A172 (cell line): ENCODE results near the gene CTDNEP1. TPM values are rescaled to one million over a fixed set of nuclear protein-coding genes. Genes with fewer than 3 reads are reported as not detected.

Experiments used
- DNase-seq: peaks from one replicate; pipeline ENCODE4 v3.0.0-alpha.2; 2015; ENCODE audit warnings: low spot score
- total RNA-seq: library from RNA; depleted of rRNA; stranded (reverse); fragments of >200 nt; shearing (Covaris generic); gene quantifications from 2 replicates; pipeline ENCODE4 v1.2.3, GENCODE V29; 2014

CTDNEP1 gene
- total RNA-seq, 1 experiment from 2014 or later = 34.2 TPM

- DNase-seq = no peak
These were observed 22.6 kb downstream of the CTDNEP1 start for GRCh38 chr17:7228920-7229319.

DNA sequence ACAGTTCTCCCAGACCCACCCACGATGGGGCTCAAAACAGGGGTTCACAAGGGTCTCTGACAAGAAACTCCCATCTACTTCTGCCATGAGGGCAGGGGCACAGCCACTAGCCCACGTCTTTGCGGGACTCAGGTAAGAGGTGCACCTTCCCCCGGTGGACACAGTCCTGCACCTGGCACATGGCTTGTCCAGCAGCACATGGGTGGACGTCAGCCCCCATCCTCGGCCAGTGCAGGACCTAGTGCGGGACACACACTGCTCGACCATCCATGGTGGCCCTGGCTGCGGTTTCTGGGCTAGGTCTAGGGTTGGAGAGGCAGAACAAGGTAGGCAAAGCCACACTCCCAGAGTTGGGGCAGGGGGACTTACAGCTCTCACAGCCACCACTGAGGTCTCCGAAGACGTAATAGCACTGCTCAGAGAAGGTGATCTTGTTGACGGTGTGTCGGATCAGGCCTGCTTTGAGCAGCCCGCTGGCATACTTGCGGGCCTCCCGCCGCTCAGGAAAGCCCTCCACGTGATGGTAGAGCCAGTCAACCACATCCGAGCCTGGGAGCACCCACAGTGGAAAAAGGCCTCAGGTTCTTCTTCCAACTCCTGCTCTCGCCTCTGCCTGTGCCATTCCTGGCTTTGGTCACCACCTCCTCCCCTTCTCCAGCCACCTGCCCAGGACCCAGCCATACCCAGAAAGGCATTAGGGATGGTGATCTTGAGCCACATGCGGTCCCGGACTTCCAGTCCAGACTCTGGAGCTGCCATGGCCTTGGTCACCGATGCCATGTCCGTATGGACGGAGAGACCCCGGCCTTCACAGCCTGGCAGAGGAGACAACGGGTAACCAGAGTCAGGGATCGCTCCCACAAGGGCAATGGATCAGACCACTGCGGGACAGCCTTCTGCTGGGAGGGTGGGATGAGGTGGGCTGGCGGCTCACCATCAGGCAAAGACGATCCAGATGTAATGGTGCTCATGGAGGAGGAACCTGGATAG, 24.5 kb downstream of the CTDNEP1 start:
- DNase-seq = no peak

DNA sequence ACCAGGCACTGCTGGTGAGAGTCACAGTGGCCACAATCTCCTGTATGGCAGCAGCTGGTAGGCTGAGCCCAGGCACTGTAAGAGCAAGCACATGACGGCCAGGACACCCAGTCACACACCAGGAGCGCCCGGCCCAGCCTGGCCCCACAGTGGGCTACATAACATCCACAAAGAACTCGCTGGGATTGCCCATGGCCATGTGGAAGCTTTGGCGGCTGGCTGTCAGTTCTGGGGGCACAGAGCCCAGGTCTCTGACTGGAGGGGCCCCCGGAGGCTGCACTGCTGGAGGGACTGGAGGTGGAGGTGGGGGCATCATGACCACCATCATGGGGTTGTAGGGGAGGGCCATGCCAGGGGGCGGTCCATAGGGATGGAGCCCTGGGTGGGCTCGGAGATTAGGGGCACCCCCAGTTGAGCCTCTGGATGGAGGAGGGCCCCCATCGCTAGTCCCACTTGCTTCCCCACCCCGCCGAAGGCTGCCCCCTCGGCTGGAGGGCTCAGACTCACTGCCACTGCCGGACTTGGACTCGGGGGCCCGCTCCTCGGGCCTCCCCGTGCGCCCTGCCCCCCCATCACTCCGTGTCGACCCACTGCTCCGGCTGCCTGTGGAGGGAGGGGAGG, 25.7 kb downstream of the CTDNEP1 start:
- DNase-seq = no peak

- peak; percentile 59 for DNase-seq
These were observed 26.8 kb downstream of the CTDNEP1 start for GRCh38 chr17:7224661-7225111.

DNA sequence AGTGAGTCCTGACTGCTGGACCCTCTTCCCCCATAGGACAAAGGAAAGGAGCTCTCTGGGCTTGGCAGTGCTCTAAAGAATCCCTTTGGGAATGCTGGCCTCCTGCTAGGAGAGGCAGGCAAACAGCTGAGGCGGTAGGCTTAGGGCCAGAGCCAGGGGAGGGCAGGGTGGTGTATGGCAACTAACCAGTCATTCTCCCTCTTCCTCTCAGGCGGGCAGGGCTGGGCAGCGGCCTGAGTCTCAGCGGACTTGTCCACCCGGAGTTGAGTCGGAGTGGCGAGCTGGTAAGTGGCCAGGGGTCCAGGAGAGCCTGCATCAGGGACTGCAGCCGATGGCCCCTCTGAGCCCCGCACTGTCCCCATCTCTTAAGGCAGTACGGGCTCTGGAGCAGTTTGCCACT, 27.4 kb downstream of the CTDNEP1 start:
- peak; percentile 52 for DNase-seq

DNA sequence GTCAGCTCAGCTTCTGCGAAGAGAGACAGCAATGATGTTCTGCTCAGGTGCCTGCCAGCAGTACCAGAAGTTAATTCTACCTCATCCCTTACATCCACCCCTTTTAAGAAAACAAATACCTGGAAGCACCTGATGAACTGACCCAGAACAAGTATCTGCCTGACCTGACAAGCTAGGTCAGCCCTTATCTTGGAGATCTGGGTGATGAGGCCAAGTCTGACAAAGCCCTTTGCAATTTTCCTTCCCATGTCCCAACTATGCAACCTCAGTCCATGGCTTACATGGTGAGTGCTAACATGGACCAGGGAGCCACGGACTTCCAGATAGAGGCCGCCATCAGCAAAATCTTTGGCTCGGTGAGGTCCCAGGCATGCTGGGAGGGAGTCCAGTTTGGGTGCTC, 28.2 kb downstream of the CTDNEP1 start:
- DNase-seq = no peak

- no peak for DNase-seq
These were observed 28.6 kb downstream of the CTDNEP1 start for GRCh38 chr17:7222972-7223292.

DNA sequence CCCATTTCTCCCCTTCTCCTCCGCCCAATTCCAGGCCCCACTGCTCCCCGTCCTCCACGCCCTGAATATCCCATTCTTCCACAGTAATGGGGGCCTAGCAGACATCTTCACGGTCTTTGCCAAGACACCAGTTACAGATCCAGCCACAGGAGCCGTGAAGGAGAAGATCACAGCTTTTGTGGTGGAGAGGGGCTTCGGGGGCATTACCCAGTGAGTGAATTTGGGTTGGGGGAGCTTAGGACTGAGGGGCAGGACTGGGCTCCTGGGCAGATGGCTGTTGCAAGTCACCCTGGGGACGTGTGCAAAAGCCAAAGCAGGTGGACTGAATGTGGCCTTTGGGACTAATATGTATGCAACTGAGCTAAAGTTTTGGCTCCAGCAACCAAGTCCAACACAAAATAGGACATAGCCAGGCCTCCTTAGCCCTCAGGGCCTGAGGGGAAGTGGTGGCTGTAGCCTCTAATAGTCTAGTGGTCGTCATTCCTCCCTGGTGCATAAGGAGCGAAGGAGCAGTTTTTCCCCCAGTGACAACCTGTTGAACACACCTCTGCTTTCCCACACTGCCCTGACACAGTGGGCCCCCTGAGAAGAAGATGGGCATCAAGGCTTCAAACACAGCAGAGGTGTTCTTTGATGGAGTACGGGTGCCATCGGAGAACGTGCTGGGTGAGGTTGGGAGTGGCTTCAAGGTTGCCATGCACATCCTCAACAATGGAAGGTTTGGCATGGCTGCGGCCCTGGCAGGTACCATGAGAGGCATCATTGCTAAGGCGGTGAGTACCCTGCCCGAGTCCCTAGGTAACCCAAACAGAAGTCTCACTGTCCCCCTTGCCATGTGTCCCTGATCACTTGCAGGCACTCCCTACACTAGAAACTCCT, 29.2 kb downstream of the CTDNEP1 start:
- DNase-seq = no peak

GRCh38 chr17:7221278-7222092, 30.0 kb downstream of the CTDNEP1 start:
- no peak for DNase-seq

DNA sequence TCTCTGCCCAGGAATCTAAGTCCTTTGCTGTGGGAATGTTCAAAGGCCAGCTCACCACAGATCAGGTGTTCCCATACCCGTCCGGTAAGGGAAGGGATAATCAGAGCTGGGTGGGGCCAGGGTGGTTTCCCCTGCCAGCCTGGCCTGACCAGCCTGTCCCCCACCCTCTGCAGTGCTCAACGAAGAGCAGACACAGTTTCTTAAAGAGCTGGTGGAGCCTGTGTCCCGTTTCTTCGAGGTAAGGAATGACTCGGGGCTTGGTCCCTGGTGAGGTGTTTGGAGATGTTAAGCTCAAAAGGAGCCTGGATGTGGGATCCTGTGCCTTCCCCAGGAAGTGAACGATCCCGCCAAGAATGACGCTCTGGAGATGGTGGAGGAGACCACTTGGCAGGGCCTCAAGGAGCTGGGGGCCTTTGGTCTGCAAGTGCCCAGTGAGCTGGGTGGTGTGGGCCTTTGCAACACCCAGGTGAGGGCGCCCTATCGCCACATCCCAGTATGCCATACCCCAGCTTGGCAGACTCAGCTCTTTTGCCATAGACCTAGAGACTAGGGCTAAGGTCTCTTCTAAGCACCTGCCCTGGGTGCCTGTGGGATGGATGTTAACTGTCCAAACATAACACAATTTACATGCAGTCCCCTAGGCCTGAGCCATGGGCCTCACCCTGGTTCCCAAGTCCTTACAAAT, 30.8 kb downstream of the CTDNEP1 start:
- peak; percentile 83 for DNase-seq

GRCh38 chr17:7219812-7220592, 31.5 kb downstream of the CTDNEP1 start, which contains the start of the genes ACADVL and DLG4:
Gene ACADVL (plus strand): TSS chr17:7219938. CDS start chr17:7219985, 47 bp downstream.
Gene DLG4 (minus strand): TSS chr17:7219836.
- DNase-seq = peak; percentile 77

DNA sequence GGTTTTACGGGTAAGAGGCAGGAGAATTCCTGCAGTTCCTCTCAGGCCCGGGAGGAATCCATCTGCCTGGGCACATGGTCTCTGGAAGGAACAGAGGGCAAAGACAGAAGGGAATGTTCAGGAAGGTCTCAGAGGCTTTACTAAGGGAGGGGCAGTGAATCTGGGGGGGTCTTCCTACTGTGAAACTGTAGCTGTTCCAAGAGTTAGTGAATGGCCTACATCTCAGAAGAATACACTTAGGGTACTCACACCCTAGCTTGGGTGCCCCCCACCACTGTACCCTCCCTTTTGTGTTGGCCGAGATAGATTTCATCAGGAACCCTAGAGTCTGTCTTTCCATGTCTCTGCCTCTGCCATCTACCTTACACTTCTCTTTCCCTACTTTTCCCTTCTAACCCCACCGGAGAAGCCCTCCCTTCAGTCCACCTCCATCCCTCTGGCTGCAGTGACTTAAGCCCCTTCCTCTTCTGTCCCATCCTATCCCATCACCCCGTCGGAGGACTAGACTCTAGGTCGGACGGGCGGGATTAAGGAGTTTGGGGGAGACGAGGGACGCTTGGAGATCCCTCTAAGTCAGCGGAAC, 32.2 kb downstream of the CTDNEP1 start:
- DNase-seq = no peak

DNA sequence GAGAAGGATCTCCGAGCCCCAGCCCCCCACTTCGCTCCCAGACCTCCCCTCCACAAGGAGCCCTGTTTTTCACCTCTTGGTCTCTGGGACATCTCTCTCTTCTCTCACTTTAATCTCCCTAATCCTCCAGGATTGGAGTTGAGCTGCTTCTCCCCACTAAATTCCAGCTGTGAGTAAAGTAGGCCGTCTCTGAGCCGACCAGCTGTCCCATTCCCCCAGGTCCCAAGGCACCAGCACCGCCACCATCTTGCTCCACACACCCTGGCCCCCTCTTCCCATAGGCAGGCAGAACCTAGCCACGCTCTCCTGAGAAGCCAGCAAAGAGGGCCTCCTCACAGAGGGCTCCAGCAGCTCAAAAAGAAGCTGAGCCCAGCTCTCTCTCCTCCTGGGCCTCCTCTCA, 32.8 kb downstream of the CTDNEP1 start:
- DNase-seq = no peak

DNA sequence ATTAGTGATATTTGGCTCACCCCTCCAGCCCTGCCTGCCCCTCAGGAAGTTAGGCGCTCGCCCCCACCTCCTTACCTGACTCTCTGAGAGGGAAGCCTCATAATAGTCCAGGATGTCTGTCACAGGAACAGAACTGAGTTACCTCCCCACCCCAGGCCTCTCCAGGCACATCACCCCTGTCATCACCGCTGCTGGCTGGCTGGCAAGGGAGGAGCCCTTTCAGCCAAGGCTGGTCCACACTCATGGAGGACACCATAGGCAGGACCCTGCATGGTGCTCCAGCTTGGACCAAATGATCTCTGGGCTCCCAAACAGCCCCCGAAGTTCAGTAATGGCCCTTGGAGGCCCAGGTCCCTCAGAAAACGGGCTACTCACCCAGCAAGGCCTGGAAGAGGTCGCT, 33.4 kb downstream of the CTDNEP1 start:
- DNase-seq = no peak

GRCh38 chr17:7217113-7217987, 34.2 kb downstream of the CTDNEP1 start:
- DNase-seq = peak; percentile 68

DNA sequence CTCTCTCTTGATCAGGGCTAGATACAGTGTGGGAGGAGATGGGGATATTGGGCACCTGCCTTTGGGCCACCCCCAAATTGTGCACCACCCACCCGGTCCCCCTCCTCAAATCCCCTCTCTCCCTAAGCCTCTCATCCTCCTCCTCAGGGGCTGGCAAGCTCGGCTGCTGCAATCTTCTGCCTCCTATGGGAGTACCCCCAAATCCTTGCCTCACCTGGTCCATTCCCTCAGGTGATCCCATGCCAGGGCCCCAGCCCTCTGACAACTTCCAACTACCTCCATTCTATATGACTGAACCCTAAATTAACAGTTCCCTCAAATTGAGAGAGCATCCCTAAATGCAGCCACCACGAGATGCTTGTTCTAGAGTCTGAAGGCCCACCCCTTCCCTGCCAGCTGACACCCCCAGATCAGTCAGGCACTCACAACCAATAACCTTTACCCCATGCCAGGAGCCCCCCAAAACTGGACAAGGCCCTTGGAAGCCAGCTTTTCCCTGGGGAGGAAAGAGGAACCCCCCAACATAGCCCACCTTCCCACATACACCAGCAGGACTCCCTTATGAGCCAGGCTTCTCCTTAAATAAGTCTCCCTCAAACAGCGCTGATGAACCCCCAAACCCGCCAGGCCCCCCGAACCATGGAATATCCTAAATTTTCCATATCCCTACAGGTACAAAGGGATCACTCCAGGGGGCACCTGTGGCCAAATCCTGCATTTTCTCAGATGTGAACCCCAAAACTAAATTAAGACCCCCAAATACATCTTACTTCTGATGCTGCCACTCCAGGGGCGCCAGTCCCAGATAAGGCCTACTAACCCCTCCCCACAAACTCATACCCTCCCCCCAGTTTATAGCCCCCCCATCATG, 35.1 kb downstream of the CTDNEP1 start:
- DNase-seq = no peak

- no peak for DNase-seq
These were observed 35.8 kb downstream of the CTDNEP1 start for GRCh38 chr17:7215652-7216180.
